ENCODE results near the gene TRAFD1. TPM values are rescaled to one million over a fixed set of nuclear protein-coding genes. Genes with fewer than 3 reads are reported as not detected.
A peak's percentile ranks its signal among the peaks of the same experiment; 100 is the strongest.

The TRAFD1 gene
- total RNA-seq, 1 donor from 2014 or later, result 38.8 TPM

GRCh38 chr12:112140728-112141127 is 15.4 kb downstream of the TRAFD1 start:
- Mint-ChIP-seq H3K9me3 (ENCODE audit: unreplicated experiment) (no peaks in the 10 kb centered on the region), H3K27me3 (ENCODE audit: unreplicated experiment) (peaks cover 2% of the 10 kb centered on the region), H3K4me3 (ENCODE audit: unreplicated experiment) (no peak overlapping the region), H3K4me1 (ENCODE audit: unreplicated experiment) (peaks cover 12% of the 10 kb centered on the region), H3K27ac (ENCODE audit: unreplicated experiment) (no peak overlapping the region), H3K36me3 (ENCODE audit: low read depth, unreplicated experiment) (peaks cover 9% of the 10 kb centered on the region)
- no peak for DNase-seq (ENCODE audit: low spot score)
- TF ChIP-seq CTCF (IDR thresholded peaks at IDR 0.05; ENCODE audit: unreplicated experiment), result no peak

- peaks cover 20% of the 10 kb centered on the region for H3K36me3 Mint-ChIP-seq (ENCODE audit: low read depth, unreplicated experiment)
- peaks cover 2% of the 10 kb centered on the region for H3K27me3 Mint-ChIP-seq (ENCODE audit: unreplicated experiment)
- H3K27ac Mint-ChIP-seq (ENCODE audit: unreplicated experiment), result peak overlapping the region; percentile 72
- peaks cover 20% of the 10 kb centered on the region for H3K4me1 Mint-ChIP-seq (ENCODE audit: unreplicated experiment)
- DNase-seq (ENCODE audit: low spot score), result no peak
- no peak overlapping the region for H3K4me3 Mint-ChIP-seq (ENCODE audit: unreplicated experiment)
- H3K9me3 Mint-ChIP-seq (ENCODE audit: unreplicated experiment), result no peaks in the 10 kb centered on the region
- no peak for TF ChIP-seq CTCF (IDR thresholded peaks at IDR 0.05; ENCODE audit: unreplicated experiment)
Observed at GRCh38 chr12:112146123-112146522, 20.8 kb downstream of the TRAFD1 start.

DNA sequence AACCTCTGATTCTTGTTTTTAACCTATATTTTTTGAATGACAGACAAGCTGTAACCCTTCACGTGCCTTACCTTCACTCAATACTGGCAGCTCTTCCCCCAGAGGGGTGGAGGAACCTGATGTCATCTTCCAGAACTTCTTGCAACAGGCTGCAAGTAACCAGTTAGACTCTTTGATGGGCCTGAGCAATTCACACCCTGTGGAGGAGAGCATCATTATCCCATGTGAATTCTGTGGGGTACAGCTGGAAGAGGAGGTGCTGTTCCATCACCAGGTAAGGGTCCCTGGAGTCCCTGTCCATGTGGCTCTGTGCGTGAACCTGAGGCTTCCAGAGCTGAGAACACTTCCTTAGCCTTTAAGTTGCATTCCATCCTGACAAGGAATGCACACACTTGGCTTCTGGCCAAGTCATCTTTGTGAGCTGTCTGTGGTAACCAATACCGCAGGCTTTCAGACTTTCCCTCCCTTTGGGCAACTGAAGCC is 22.7 kb downstream of the TRAFD1 start:
- H3K27ac Mint-ChIP-seq (ENCODE audit: unreplicated experiment), result peak overlapping the region; percentile 78

GRCh38 chr12:112149596-112149995 is 24.2 kb downstream of the TRAFD1 start:
- H3K4me3 Mint-ChIP-seq (ENCODE audit: unreplicated experiment), result no peak overlapping the region
- H3K9me3 Mint-ChIP-seq (ENCODE audit: unreplicated experiment), result no peaks in the 10 kb centered on the region
- H3K36me3 Mint-ChIP-seq (ENCODE audit: low read depth, unreplicated experiment), result peaks cover 27% of the 10 kb centered on the region
- peaks cover 24% of the 10 kb centered on the region for H3K4me1 Mint-ChIP-seq (ENCODE audit: unreplicated experiment)
- DNase-seq (ENCODE audit: low spot score), result no peak
- H3K27me3 Mint-ChIP-seq (ENCODE audit: unreplicated experiment), result peaks cover 2% of the 10 kb centered on the region
- no peak for TF ChIP-seq CTCF (IDR thresholded peaks at IDR 0.05; ENCODE audit: unreplicated experiment)
- no peak overlapping the region for H3K27ac Mint-ChIP-seq (ENCODE audit: unreplicated experiment)

More for the DNA sequence above, 22.7 kb downstream of the TRAFD1 start:
- no peaks in the 10 kb centered on the region for H3K9me3 Mint-ChIP-seq (ENCODE audit: unreplicated experiment)
- peaks cover 25% of the 10 kb centered on the region for H3K4me1 Mint-ChIP-seq (ENCODE audit: unreplicated experiment)
- peaks cover 28% of the 10 kb centered on the region for H3K36me3 Mint-ChIP-seq (ENCODE audit: low read depth, unreplicated experiment)
- H3K4me3 Mint-ChIP-seq (ENCODE audit: unreplicated experiment), result no peak overlapping the region
- H3K27me3 Mint-ChIP-seq (ENCODE audit: unreplicated experiment), result peaks cover 2% of the 10 kb centered on the region
- no peak for DNase-seq (ENCODE audit: low spot score)
- no peak for TF ChIP-seq CTCF (IDR thresholded peaks at IDR 0.05; ENCODE audit: unreplicated experiment)

GRCh38 chr12:112151766-112152541 is 26.6 kb downstream of the TRAFD1 start:
- Mint-ChIP-seq H3K9me3 (ENCODE audit: unreplicated experiment) (no peaks in the 10 kb centered on the region), H3K36me3 (ENCODE audit: low read depth, unreplicated experiment) (peaks cover 39% of the 10 kb centered on the region), H3K27ac (ENCODE audit: unreplicated experiment) (peak overlapping the region; percentile 84), H3K4me3 (ENCODE audit: unreplicated experiment) (peak overlapping the region; percentile 80), H3K4me1 (ENCODE audit: unreplicated experiment) (peaks cover 5% of the 10 kb centered on the region), H3K27me3 (ENCODE audit: unreplicated experiment) (no peaks in the 10 kb centered on the region)
- no peak for DNase-seq (ENCODE audit: low spot score)
- no peak for TF ChIP-seq CTCF (IDR thresholded peaks at IDR 0.05; ENCODE audit: unreplicated experiment)
